Common myeloid progenitor, CD34-positive (primary cell): Measurements from ENCODE around the gene INTS14.

Experiments used
- CTCF ChIA-PET: fragments of 350-600 bp; sonication (Branson Sonifier 250); formaldehyde crosslinking; loops from one replicate; lab custom pipeline; 2021; ENCODE audit warnings: antibody characterized with exemption; lab: Charles Lee
- POLR2A ChIA-PET: fragments of 350-600 bp; sonication (Branson Sonifier 250); formaldehyde crosslinking; loops from one replicate; lab custom pipeline; 2021; ENCODE audit warnings: antibody characterized with exemption; lab: Charles Lee
- DNase-seq, 3 donors: peaks; one replicate each; pipeline versions ENCODE4 v3.0.0 to v3.0.0-alpha.2; 2013
- H3K27ac ChIP-seq, 2 experiments: 1 replicate in 1 of 2; 2 replicates in 1 of 2; pipeline ENCODE4 v1.7.0; 2013; ENCODE audit warnings: inconsistent platforms in 2 of 2, low read length in 2 of 2, mild to moderate bottlenecking in 2 of 2, low read depth in 1 of 2, moderate library complexity in 1 of 2; ENCODE audit not compliant: severe bottlenecking in 2 of 2, insufficient read depth in 1 of 2, poor library complexity in 1 of 2
- H3K27me3 ChIP-seq, 5 experiments: replicated peaks in 2 of 5; 1 replicate in 3 of 5; 2 replicates in 2 of 5; pipeline versions ENCODE4 v1.6.1 to v1.7.0; 2013; ENCODE audit warnings: low read length in 4 of 5, mild to moderate bottlenecking in 2 of 5, moderate library complexity in 2 of 5, inconsistent platforms in 1 of 5; ENCODE audit not compliant: insufficient read depth in 5 of 5, control insufficient read depth in 4 of 5
- H3K36me3 ChIP-seq, 4 experiments: 1 replicate in 2 of 4; 2 replicates in 2 of 4; pipeline versions ENCODE4 v1.6.1 to v1.7.0; 2013; ENCODE audit warnings: low read length in 3 of 4, control low read depth in 1 of 4, mild to moderate bottlenecking in 1 of 4; ENCODE audit not compliant: control insufficient read depth in 4 of 4, insufficient read depth in 4 of 4
- H3K4me1 ChIP-seq, 4 experiments: 1 replicate in 3 of 4; 2 replicates in 1 of 4; pipeline versions ENCODE4 v1.6.1 to v1.7.1; 2013; ENCODE audit warnings: low read length in 3 of 4, mild to moderate bottlenecking in 3 of 4, control low read depth in 1 of 4, inconsistent platforms in 1 of 4, moderate library complexity in 1 of 4; ENCODE audit not compliant: control insufficient read depth in 4 of 4, insufficient read depth in 4 of 4; ENCODE audit errors: control extremely low read depth in 1 of 4
- H3K4me3 ChIP-seq, 7 experiments: 1 replicate in 4 of 7; 2 replicates in 3 of 7; pipeline versions ENCODE4 v1.5.1 to v1.7.0; 2013; ENCODE audit warnings: mild to moderate bottlenecking in 7 of 7, low read length in 6 of 7, moderate library complexity in 6 of 7, inconsistent platforms in 2 of 7, low read depth in 2 of 7, control low read depth in 1 of 7; ENCODE audit not compliant: insufficient read depth in 4 of 7, control insufficient read depth in 1 of 7; ENCODE audit errors: extremely low read depth in 1 of 7
- H3K9me3 ChIP-seq, 5 experiments: 1 replicate in 4 of 5; 2 replicates in 1 of 5; pipeline versions ENCODE4 v1.6.1 to v1.7.1; 2013; ENCODE audit warnings: low read length in 4 of 5, mild to moderate bottlenecking in 2 of 5, inconsistent platforms in 1 of 5, low read depth in 1 of 5, moderate library complexity in 1 of 5; ENCODE audit not compliant: control insufficient read depth in 4 of 5, insufficient read depth in 2 of 5; ENCODE audit errors: control extremely low read depth in 1 of 5
- WGBS: methylation state at CpG from one replicate; pipeline ENCODE4 v1.1.5; 2013; ENCODE audit not compliant: insufficient coverage; 5-methylcytosine and 5-hydroxymethylcytosine counted together

INTS14 gene

GRCh38 chr15:65651831-65652749 is 41.2 kb upstream of the INTS14 start:
- no peak for DNase-seq
- CTCF ChIA-PET = interaction anchor here (3.0 kb wide), 1 partner anchor 13 kb away, joined by 8 read pairs; no protein-coding TSS in a partner anchor
- no peaks in the 10 kb centered on the region for H3K27me3 ChIP-seq
- no peaks in the 10 kb centered on the region for H3K9me3 ChIP-seq
- H3K36me3 ChIP-seq = peaks cover 13 to 35% (median 19%) of the 10 kb centered on the region in 4 experiments
- H3K4me1 ChIP-seq = no peaks in the 10 kb centered on the region
- H3K27ac ChIP-seq = no peak overlapping the region
- no peak overlapping the region for H3K4me3 ChIP-seq
- POLR2A ChIA-PET = no interaction called here
- 99% methylated on average over 6 of the region's 11 CpGs for WGBS

DNA sequence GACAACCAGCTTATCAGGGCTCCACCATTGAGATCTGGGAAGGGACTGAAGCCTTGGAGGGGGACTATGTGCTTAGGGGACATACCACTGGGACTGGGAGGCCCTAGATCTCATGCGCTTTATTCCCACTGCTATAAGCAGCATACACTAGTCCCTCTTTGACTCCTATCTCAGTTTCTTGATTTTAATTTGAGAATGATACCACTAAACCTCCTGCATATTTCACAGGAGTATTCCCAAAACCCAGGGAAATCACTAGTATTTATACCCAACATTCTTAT is 40.1 kb upstream of the INTS14 start:
- Histone ChIP-seq H3K4me3 (no peak overlapping the region), H3K36me3 (peaks cover 10 to 35% (median 16%) of the 10 kb centered on the region in 4 experiments), H3K4me1 (no peaks in the 10 kb centered on the region), H3K27me3 (no peaks in the 10 kb centered on the region), H3K27ac (no peak overlapping the region), H3K9me3 (no peaks in the 10 kb centered on the region)
- ChIA-PET POLR2A (no interaction called here), CTCF (interaction anchor here (3.0 kb wide), 1 partner anchor 12 kb away, joined by 8 read pairs; no protein-coding TSS in a partner anchor)
- WGBS = 100% methylated on average over 1 of the region's 1 CpG
- no peak for DNase-seq

- ChIA-PET POLR2A (no interaction called here), CTCF (interaction anchor here (2.5 kb wide), 1 partner anchor 12 kb away, joined by 14 read pairs; no protein-coding TSS in a partner anchor)
- no peak overlapping the region for H3K4me3 ChIP-seq
- WGBS = 94% methylated on average over 10 of the region's 12 CpGs
- no peaks in the 10 kb centered on the region for H3K9me3 ChIP-seq
- no peaks in the 10 kb centered on the region for H3K4me1 ChIP-seq
- H3K27me3 ChIP-seq = no peaks in the 10 kb centered on the region
- H3K36me3 ChIP-seq = peaks cover 9 to 30% (median 15%) of the 10 kb centered on the region in 4 experiments
- no peak overlapping the region for H3K27ac ChIP-seq
- DNase-seq = no peak
Measured at GRCh38 chr15:65650312-65651041, 39.5 kb upstream of the INTS14 start.

DNA sequence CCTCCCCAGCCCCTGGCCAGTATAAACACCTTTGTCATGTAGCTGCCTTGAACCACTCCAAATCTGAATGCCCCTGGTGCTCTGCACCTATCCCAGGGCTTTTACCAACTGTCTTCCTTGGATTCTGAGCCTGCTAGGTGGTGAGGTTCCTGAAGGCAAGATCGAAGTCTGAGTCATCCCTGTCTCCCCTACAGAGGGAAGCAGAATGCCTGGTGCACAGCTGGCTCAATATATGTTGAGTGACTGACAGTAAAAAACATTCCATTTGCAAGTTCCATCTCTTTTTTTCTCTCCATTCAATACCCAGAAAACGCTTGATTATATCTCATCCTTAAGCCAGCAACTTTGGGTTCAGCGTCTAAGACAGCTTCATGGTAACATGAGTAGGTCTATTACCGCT is 35.6 kb upstream of the INTS14 start:
- Histone ChIP-seq H3K36me3 (peaks cover 0 to 5% (median under 1%) of the 10 kb centered on the region in 4 experiments), H3K27ac (no peak overlapping the region), H3K4me1 (no peaks in the 10 kb centered on the region), H3K27me3 (no peaks in the 10 kb centered on the region), H3K4me3 (no peak overlapping the region), H3K9me3 (no peaks in the 10 kb centered on the region)
- POLR2A ChIA-PET = no interaction called here
- no peak for DNase-seq
- WGBS = 88% methylated on average over 4 of the region's 4 CpGs
- CTCF ChIA-PET = interaction anchor here (0.7 kb wide), 1 partner anchor 9 kb away, joined by 3 read pairs; no protein-coding TSS in a partner anchor

DNA sequence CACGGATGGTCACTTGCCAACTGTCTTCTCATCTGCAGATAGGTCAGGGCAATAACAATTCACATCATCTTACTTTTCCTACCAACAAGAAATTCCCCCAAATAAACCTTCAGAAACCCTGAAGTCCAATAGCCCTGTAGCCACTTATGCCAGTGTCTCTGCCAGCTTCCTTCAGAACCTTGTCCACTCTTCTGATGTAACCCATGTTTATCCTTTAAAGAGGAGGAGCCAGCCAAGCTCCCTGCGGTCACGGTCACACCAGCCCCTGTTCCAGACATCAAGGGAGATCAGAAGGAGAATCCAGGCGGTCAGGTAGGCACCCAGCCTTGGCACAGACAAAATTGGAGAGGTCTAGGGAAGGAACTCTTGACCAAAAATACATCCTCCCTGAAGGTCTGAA is 34.5 kb upstream of the INTS14 start:
- H3K4me3 ChIP-seq = no peak overlapping the region
- ChIA-PET CTCF (interaction anchor here (1.2 kb wide), 1 partner anchor 9 kb away, joined by 3 read pairs; no protein-coding TSS in a partner anchor), POLR2A (no interaction called here)
- H3K27me3 ChIP-seq = no peaks in the 10 kb centered on the region
- peaks cover 0 to 2% (median under 1%) of the 10 kb centered on the region in 4 experiments for H3K36me3 ChIP-seq
- no peak overlapping the region for H3K27ac ChIP-seq
- no peaks in the 10 kb centered on the region for H3K4me1 ChIP-seq
- H3K9me3 ChIP-seq = no peaks in the 10 kb centered on the region
- WGBS = 100% methylated on average over 2 of the region's 4 CpGs
- no peak for DNase-seq

- ChIA-PET CTCF (no interaction called here), POLR2A (interaction anchor here (0.6 kb wide), 1 partner anchor 495 kb away, joined by 3 read pairs; no protein-coding TSS in a partner anchor)
- no peak overlapping the region for H3K27ac ChIP-seq
Measured at GRCh38 chr15:65644282-65644681, 33.4 kb upstream of the INTS14 start.

More at GRCh38 chr15:65644282-65644681, 33.4 kb upstream of the INTS14 start:
- Histone ChIP-seq H3K27me3 (no peaks in the 10 kb centered on the region), H3K9me3 (no peaks in the 10 kb centered on the region), H3K4me1 (no peaks in the 10 kb centered on the region), H3K36me3 (peaks cover 0 to 2% (median under 1%) of the 10 kb centered on the region in 4 experiments), H3K4me3 (no peak overlapping the region)
- 100% methylated on average over 4 of the region's 4 CpGs for WGBS
- no peak for DNase-seq
